HEK293 (cell line): Measurements from ENCODE around the gene TCAP.

Source experiments
- CTCF ChIA-PET: fragments of 350-600 bp; formaldehyde crosslinking; extraction: SDS; loops from one replicate; lab custom pipeline; 2021; ENCODE audit warnings: antibody characterized with exemption; lab: Yijun Ruan, JAX
- POLR2A ChIA-PET: fragments of 300-600 bp; formaldehyde crosslinking; extraction: SDS; loops from one replicate; lab custom pipeline; 2020; ENCODE audit warnings: antibody characterized with exemption, inconsistent platforms; lab: Yijun Ruan, JAX
- H3K27ac ChIP-seq: fragments of 200-500 bp; sonication (Bioruptor generic); 2 replicates; pipeline ENCODE4 v1.5.1; 2014; ENCODE audit warnings: low read depth, low read length, control low read depth, inconsistent platforms; ENCODE audit errors: extremely low read depth
- H3K36me3 ChIP-seq, 2 experiments: fragments of 200-500 bp in 1 of 2; sonication (Bioruptor generic) in 1 of 2; 1 replicate in 1 of 2; 2 replicates in 1 of 2; pipeline ENCODE4 v1.5.1; 2014 to 2017; ENCODE audit warnings: inconsistent platforms in 2 of 2, low read length in 2 of 2; ENCODE audit not compliant: control insufficient read depth in 2 of 2, insufficient read depth in 1 of 2
- H3K4me1 ChIP-seq: fragments of 200-500 bp; sonication (Bioruptor generic); 2 replicates; pipeline ENCODE4 v1.5.1; 2014; ENCODE audit warnings: mild to moderate bottlenecking, low read length, inconsistent platforms; ENCODE audit not compliant: control insufficient read depth, insufficient read depth
- H3K4me3 ChIP-seq: 2 replicates; pipeline ENCODE4 v1.5.1; 2011; ENCODE audit warnings: low read depth, mild to moderate bottlenecking, control low read depth, low read length, moderate library complexity
- H3K9me3 ChIP-seq: fragments of 200-500 bp; sonication (Bioruptor generic); 2 replicates; pipeline ENCODE4 v1.5.1; 2014; ENCODE audit warnings: low read depth, low read length, inconsistent platforms; ENCODE audit not compliant: control insufficient read depth, insufficient read depth
- CTCF ChIP-seq: fragments of 450-650 bp; formaldehyde crosslinking; IDR thresholded peaks from 2 replicates; pipeline ENCODE4 v1.5.1; 2016; ENCODE audit warnings: missing biosample characterization, missing genetic modification characterization
- OVOL3 ChIP-seq: fragments of 450-650 bp; formaldehyde crosslinking; IDR thresholded peaks from 2 replicates; pipeline ENCODE4 v1.5.1; 2016; ENCODE audit warnings: missing biosample characterization, missing genetic modification characterization
- PBX3 ChIP-seq: sonication (generic); formaldehyde crosslinking; IDR thresholded peaks from 2 replicates; pipeline ENCODE4 v1.8.1; 2022; ENCODE audit warnings: mild to moderate bottlenecking, moderate library complexity, missing genetic modification reagents
- SP7 ChIP-seq: fragments of 450-650 bp; formaldehyde crosslinking; IDR thresholded peaks from 2 replicates; pipeline ENCODE4 v1.5.1; 2016; ENCODE audit warnings: missing biosample characterization, missing genetic modification characterization
- ZBTB20 ChIP-seq: fragments of 450-650 bp; formaldehyde crosslinking; IDR thresholded peaks from 2 replicates; pipeline ENCODE4 v1.5.1; 2016; ENCODE audit warnings: missing biosample characterization, missing genetic modification characterization
- ZBTB44 ChIP-seq: fragments of 450-650 bp; IDR thresholded peaks from 2 replicates; pipeline ENCODE4 v1.5.1; 2018; ENCODE audit warnings: missing biosample characterization, mild to moderate bottlenecking, missing genetic modification characterization
- ZBTB48 ChIP-seq: fragments of 450-650 bp; formaldehyde crosslinking; IDR thresholded peaks from 2 replicates; pipeline ENCODE4 v1.5.1; 2016; ENCODE audit warnings: missing biosample characterization, missing genetic modification characterization
- ZBTB6 ChIP-seq: fragments of 450-650 bp; formaldehyde crosslinking; IDR thresholded peaks from 2 replicates; pipeline ENCODE4 v1.5.1; 2017; ENCODE audit warnings: missing biosample characterization, missing genetic modification characterization
- ZFHX2 ChIP-seq: fragments of 450-650 bp; formaldehyde crosslinking; conservative IDR thresholded peaks from 2 replicates; pipeline ENCODE4 v1.5.1; 2016; ENCODE audit warnings: missing biosample characterization, missing genetic modification characterization
- ZFP3 ChIP-seq: fragments of 450-650 bp; formaldehyde crosslinking; IDR thresholded peaks from 2 replicates; pipeline ENCODE4 v1.5.1; 2016; ENCODE audit warnings: low read depth, missing biosample characterization, missing genetic modification characterization
- ZFP41 ChIP-seq: fragments of 450-650 bp; formaldehyde crosslinking; IDR thresholded peaks from 2 replicates; pipeline ENCODE4 v1.5.1; 2016; ENCODE audit warnings: missing biosample characterization, missing genetic modification characterization, borderline replicate concordance
- ZNF10 ChIP-seq: fragments of 450-650 bp; formaldehyde crosslinking; IDR thresholded peaks from 2 replicates; pipeline ENCODE4 v1.5.1; 2017; ENCODE audit warnings: missing biosample characterization, missing genetic modification characterization
- ZNF114 ChIP-seq: fragments of 450-650 bp; formaldehyde crosslinking; IDR thresholded peaks from 2 replicates; pipeline ENCODE4 v1.5.0; 2017; ENCODE audit warnings: missing biosample characterization, missing genetic modification characterization
- ZNF132 ChIP-seq: fragments of 450-650 bp; formaldehyde crosslinking; IDR thresholded peaks from 2 replicates; pipeline ENCODE4 v1.5.1; 2017; ENCODE audit warnings: missing biosample characterization, missing genetic modification characterization, borderline replicate concordance
- ZNF16 ChIP-seq: fragments of 450-650 bp; formaldehyde crosslinking; IDR thresholded peaks from 2 replicates; pipeline ENCODE4 v1.5.1; 2016; ENCODE audit warnings: low read depth, missing biosample characterization, missing genetic modification characterization
- ZNF335 ChIP-seq: fragments of 450-650 bp; formaldehyde crosslinking; conservative IDR thresholded peaks from 2 replicates; pipeline ENCODE4 v1.5.1; 2016; ENCODE audit warnings: missing biosample characterization, missing genetic modification characterization
- ZNF521 ChIP-seq: fragments of 450-650 bp; formaldehyde crosslinking; IDR thresholded peaks from 2 replicates; pipeline ENCODE4 v1.5.1; 2017; ENCODE audit warnings: missing biosample characterization, mild to moderate bottlenecking, missing genetic modification characterization
- ZNF555 ChIP-seq: fragments of 450-650 bp; formaldehyde crosslinking; conservative IDR thresholded peaks from 2 replicates; pipeline ENCODE4 v1.5.1; 2017; ENCODE audit warnings: missing biosample characterization, mild to moderate bottlenecking, missing genetic modification characterization, inconsistent platforms
- ZNF560 ChIP-seq: fragments of 450-650 bp; formaldehyde crosslinking; IDR thresholded peaks from 2 replicates; pipeline ENCODE4 v1.5.1; 2017; ENCODE audit warnings: missing biosample characterization, missing genetic modification characterization, borderline replicate concordance
- ZNF571 ChIP-seq: fragments of 450-650 bp; formaldehyde crosslinking; IDR thresholded peaks from 2 replicates; pipeline ENCODE4 v1.5.0; 2017; ENCODE audit warnings: missing biosample characterization, missing genetic modification characterization
- ZNF600 ChIP-seq: fragments of 450-650 bp; formaldehyde crosslinking; IDR thresholded peaks from 2 replicates; pipeline ENCODE4 v1.5.1; 2016; ENCODE audit warnings: missing biosample characterization, missing genetic modification characterization
- ZNF664 ChIP-seq: fragments of 450-650 bp; formaldehyde crosslinking; IDR thresholded peaks from 2 replicates; pipeline ENCODE4 v1.5.1; 2016; ENCODE audit warnings: missing biosample characterization, missing genetic modification characterization
- ZNF670 ChIP-seq: fragments of 450-650 bp; formaldehyde crosslinking; IDR thresholded peaks from 2 replicates; pipeline ENCODE4 v1.5.1; 2016; ENCODE audit warnings: missing biosample characterization, missing genetic modification characterization, low read depth
- ZSCAN30 ChIP-seq: fragments of 450-650 bp; IDR thresholded peaks from 2 replicates; pipeline ENCODE4 v1.5.1; 2018; ENCODE audit warnings: missing biosample characterization, mild to moderate bottlenecking, missing genetic modification characterization, moderate library complexity
- TF ChIP-seq, protein P1 (sequence below): fragments of 450-650 bp; formaldehyde crosslinking; IDR thresholded peaks from 2 replicates; pipeline ENCODE4 v1.5.1; 2016; ENCODE audit warnings: missing biosample characterization, missing genetic modification characterization
- TF ChIP-seq, protein P2 (sequence below): fragments of 450-650 bp; formaldehyde crosslinking; IDR thresholded peaks from 2 replicates; pipeline ENCODE4 v1.5.1; 2016; ENCODE audit warnings: missing biosample characterization, missing genetic modification characterization

TCAP gene

DNA sequence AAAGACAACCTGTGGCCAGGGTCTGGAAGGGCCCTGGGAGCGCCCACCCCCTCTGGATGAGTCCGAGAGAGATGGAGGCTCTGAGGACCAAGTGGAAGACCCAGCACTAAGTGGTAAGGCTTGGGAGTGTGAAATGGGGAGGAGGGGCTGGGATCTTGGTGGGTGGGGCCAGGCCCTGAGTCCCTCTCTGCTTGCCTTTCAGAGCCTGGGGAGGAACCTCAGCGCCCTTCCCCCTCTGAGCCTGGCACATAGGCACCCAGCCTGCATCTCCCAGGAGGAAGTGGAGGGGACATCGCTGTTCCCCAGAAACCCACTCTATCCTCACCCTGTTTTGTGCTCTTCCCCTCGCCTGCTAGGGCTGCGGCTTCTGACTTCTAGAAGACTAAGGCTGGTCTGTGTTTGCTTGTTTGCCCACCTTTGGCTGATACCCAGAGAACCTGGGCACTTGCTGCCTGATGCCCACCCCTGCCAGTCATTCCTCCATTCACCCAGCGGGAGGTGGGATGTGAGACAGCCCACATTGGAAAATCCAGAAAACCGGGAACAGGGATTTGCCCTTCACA, 29.5 kb upstream of the TCAP start:
- H3K4me3 ChIP-seq, result no peak overlapping the region
- H3K9me3 ChIP-seq, result no peaks in the 10 kb centered on the region
- H3K27ac ChIP-seq, result no peak overlapping the region; the same call in 1 of the 2 replicates
- ChIA-PET CTCF (interaction anchor here (0.7 to 14.6 kb wide), 13 partner anchors 7 to 166 kb away, joined by 3 to 311 read pairs (median 5); partner anchors contain the start of genes PNMT and PPP1R1B), POLR2A (interaction anchor here (0.7 to 2.2 kb wide), 3 partner anchors 9 to 94 kb away, joined by 3 to 12 read pairs (median 3); partner anchors contain the start of genes PGAP3 and PPP1R1B)
- H3K4me1 ChIP-seq, result peaks cover 28% of the 10 kb centered on the region
- no peaks in the 10 kb centered on the region for H3K36me3 ChIP-seq
- TF ChIP-seq ZNF664 (tag by site-specific recombination), result no peak
- no peak for TF ChIP-seq ZNF571 (tag by site-specific recombination)
- TF ChIP-seq ZNF10, result peak; percentile 52; the same call in 1 of the 2 replicates
- no peak for TF ChIP-seq ZFHX2 (tag by site-specific recombination)
- TF ChIP-seq, protein P1, sequence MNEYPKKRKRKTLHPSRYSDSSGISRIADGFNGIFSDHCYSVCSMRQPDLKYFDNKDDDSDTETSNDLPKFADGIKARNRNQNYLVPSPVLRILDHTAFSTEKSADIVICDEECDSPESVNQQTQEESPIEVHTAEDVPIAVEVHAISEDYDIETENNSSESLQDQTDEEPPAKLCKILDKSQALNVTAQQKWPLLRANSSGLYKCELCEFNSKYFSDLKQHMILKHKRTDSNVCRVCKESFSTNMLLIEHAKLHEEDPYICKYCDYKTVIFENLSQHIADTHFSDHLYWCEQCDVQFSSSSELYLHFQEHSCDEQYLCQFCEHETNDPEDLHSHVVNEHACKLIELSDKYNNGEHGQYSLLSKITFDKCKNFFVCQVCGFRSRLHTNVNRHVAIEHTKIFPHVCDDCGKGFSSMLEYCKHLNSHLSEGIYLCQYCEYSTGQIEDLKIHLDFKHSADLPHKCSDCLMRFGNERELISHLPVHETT (tag by site-specific recombination), result no peak
- TF ChIP-seq ZNF600 (tag by site-specific recombination), result no peak
- TF ChIP-seq ZBTB48 (tag by site-specific recombination), result no peak
- no peak for TF ChIP-seq ZNF670 (tag by site-specific recombination)
- no peak for TF ChIP-seq ZNF132
- no peak for TF ChIP-seq ZBTB6 (tag by site-specific recombination)
- TF ChIP-seq ZSCAN30 (tag by site-specific recombination), result no peak
- TF ChIP-seq CTCF (tag by site-specific recombination), result no peak
- no peak for TF ChIP-seq ZBTB20 (tag by site-specific recombination)
- no peak for TF ChIP-seq ZNF555 (tag by site-specific recombination)
- no peak for TF ChIP-seq ZNF560 (tag by site-specific recombination)
- no peak for TF ChIP-seq ZNF16 (tag by site-specific recombination)
- no peak for TF ChIP-seq ZFP41
- no peak for TF ChIP-seq ZFP3
- TF ChIP-seq ZNF335 (tag by site-specific recombination), result no peak
- TF ChIP-seq, protein P2, sequence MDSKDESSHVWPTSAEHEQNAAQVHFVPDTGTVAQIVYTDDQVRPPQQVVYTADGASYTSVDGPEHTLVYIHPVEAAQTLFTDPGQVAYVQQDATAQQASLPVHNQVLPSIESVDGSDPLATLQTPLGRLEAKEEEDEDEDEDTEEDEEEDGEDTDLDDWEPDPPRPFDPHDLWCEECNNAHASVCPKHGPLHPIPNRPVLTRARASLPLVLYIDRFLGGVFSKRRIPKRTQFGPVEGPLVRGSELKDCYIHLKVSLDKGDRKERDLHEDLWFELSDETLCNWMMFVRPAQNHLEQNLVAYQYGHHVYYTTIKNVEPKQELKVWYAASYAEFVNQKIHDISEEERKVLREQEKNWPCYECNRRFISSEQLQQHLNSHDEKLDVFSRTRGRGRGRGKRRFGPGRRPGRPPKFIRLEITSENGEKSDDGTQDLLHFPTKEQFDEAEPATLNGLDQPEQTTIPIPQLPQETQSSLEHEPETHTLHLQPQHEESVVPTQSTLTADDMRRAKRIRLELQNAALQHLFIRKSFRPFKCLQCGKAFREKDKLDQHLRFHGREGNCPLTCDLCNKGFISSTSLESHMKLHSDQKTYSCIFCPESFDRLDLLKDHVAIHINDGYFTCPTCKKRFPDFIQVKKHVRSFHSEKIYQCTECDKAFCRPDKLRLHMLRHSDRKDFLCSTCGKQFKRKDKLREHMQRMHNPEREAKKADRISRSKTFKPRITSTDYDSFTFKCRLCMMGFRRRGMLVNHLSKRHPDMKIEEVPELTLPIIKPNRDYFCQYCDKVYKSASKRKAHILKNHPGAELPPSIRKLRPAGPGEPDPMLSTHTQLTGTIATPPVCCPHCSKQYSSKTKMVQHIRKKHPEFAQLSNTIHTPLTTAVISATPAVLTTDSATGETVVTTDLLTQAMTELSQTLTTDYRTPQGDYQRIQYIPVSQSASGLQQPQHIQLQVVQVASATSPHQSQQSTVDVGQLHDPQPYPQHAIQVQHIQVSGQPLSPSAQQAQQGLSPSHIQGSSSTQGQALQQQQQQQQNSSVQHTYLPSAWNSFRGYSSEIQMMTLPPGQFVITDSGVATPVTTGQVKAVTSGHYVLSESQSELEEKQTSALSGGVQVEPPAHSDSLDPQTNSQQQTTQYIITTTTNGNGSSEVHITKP (tag by site-specific recombination), result peak; percentile 90
- no peak for TF ChIP-seq ZNF521 (tag by site-specific recombination)
- TF ChIP-seq ZNF114 (tag by site-specific recombination), result no peak
- TF ChIP-seq PBX3 (CRISPR knock-in tag), result no peak
- no peak for TF ChIP-seq OVOL3 (tag by site-specific recombination)
- no peak for TF ChIP-seq SP7
- no peak for TF ChIP-seq ZBTB44
